WTC11 (cell line): ENCODE measurements around the gene GPRC5C. TPM values are rescaled to one million over a fixed set of nuclear protein-coding genes. Genes with fewer than 3 reads are reported as not detected.

Source experiments
- ATAC-seq: fragments of 200-7000 bp; cut with Tn5 transposase; 2 replicates; pipeline ENCODE4 v1.10.0; 2021; ENCODE audit warnings: mild to moderate bottlenecking, moderate library complexity
- CTCF ChIA-PET: fragments of 300-600 bp; sonication (Branson Sonifier 250); formaldehyde crosslinking; loops from one replicate; lab custom pipeline; 2021; ENCODE audit warnings: antibody characterized with exemption; lab: Charles Lee
- POLR2A ChIA-PET: fragments of 350-600 bp; sonication (Branson Sonifier 250); formaldehyde crosslinking; loops from one replicate; lab custom pipeline; 2021; ENCODE audit warnings: antibody characterized with exemption; lab: Charles Lee
- DNase-seq: peaks from one replicate; pipeline ENCODE4 v3.0.0; 2021; ENCODE audit warnings: low spot score
- H3K27ac Mint-ChIP-seq: 2 replicates; pipeline ENCODE4 v1.8.0; 2021; ENCODE audit warnings: mixed read lengths
- H3K27me3 Mint-ChIP-seq: 2 replicates; pipeline ENCODE4 v1.8.0; 2021; ENCODE audit warnings: low read depth, mild to moderate bottlenecking, moderate library complexity, mixed read lengths
- H3K36me3 Mint-ChIP-seq: 2 replicates; pipeline ENCODE4 v1.8.0; 2021; ENCODE audit warnings: mixed read lengths
- H3K4me1 Mint-ChIP-seq: 2 replicates; pipeline ENCODE4 v1.8.0; 2022; ENCODE audit warnings: mixed read lengths
- H3K4me3 Mint-ChIP-seq: 2 replicates; pipeline ENCODE4 v1.8.0; 2021; ENCODE audit warnings: mild to moderate bottlenecking, moderate library complexity, mixed read lengths
- H3K9me3 Mint-ChIP-seq: 2 replicates; pipeline ENCODE4 v1.8.0; 2021; ENCODE audit warnings: mixed read lengths
- ATF1 ChIP-seq: sonication (generic); formaldehyde crosslinking; IDR thresholded peaks from 2 replicates; pipeline ENCODE4 v1.8.1; 2023; ENCODE audit warnings: mild to moderate bottlenecking, moderate library complexity, missing genetic modification reagents
- CREB1 ChIP-seq: sonication (generic); formaldehyde crosslinking; IDR thresholded peaks from 2 replicates; pipeline ENCODE4 v1.8.0; 2023; ENCODE audit warnings: mild to moderate bottlenecking, missing genetic modification reagents
- ETV6 ChIP-seq: sonication (generic); formaldehyde crosslinking; IDR thresholded peaks from 2 replicates; pipeline ENCODE4 v1.8.1; 2022; ENCODE audit warnings: mild to moderate bottlenecking, missing genetic modification reagents
- FOXJ3 ChIP-seq: sonication (generic); formaldehyde crosslinking; IDR thresholded peaks from 2 replicates; pipeline ENCODE4 v1.9.0; 2021; ENCODE audit warnings: missing genetic modification reagents, mild to moderate bottlenecking, borderline replicate concordance
- GRHL2 ChIP-seq: fragments of 250-450 bp; sonication (Bioruptor Pico); IDR thresholded peaks from 2 replicates; pipeline ENCODE4 v1.8.0; 2022; ENCODE audit warnings: mild to moderate bottlenecking, moderate library complexity; ENCODE audit not compliant: insufficient replicate concordance, severe bottlenecking
- IRF2 ChIP-seq: sonication (generic); formaldehyde crosslinking; IDR thresholded peaks from 2 replicates; pipeline ENCODE4 v1.8.0; 2022; ENCODE audit warnings: low read depth, missing genetic modification reagents, borderline replicate concordance
- JAZF1 ChIP-seq: fragments of 250-450 bp; sonication (Bioruptor Pico); IDR thresholded peaks from 2 replicates; pipeline ENCODE4 v1.9.0; 2021; ENCODE audit warnings: moderate library complexity, mild to moderate bottlenecking, inconsistent platforms
- NFATC4 ChIP-seq: fragments of 250-450 bp; sonication (Bioruptor Pico); IDR thresholded peaks from 2 replicates; pipeline ENCODE4 v1.9.0; 2021; ENCODE audit warnings: mild to moderate bottlenecking
- OVOL2 ChIP-seq: fragments of 250-450 bp; sonication (Bioruptor Pico); IDR thresholded peaks from 2 replicates; pipeline ENCODE4 v1.9.0; 2021; ENCODE audit warnings: mild to moderate bottlenecking, borderline replicate concordance
- SMAD3 ChIP-seq: sonication (generic); formaldehyde crosslinking; IDR thresholded peaks from 2 replicates; pipeline ENCODE4 v1.8.0; 2022; ENCODE audit warnings: missing genetic modification reagents, mild to moderate bottlenecking, borderline replicate concordance
- ZNF121 ChIP-seq: sonication (generic); formaldehyde crosslinking; IDR thresholded peaks from 2 replicates; pipeline ENCODE4 v1.8.0; 2023; ENCODE audit warnings: missing genetic modification reagents
- ZNF138 ChIP-seq: sonication (generic); formaldehyde crosslinking; conservative IDR thresholded peaks from 2 replicates; pipeline ENCODE4 v1.8.1; 2022; ENCODE audit warnings: mild to moderate bottlenecking, moderate library complexity, missing genetic modification reagents
- ZNF219 ChIP-seq: sonication (generic); formaldehyde crosslinking; IDR thresholded peaks from 2 replicates; pipeline ENCODE4 v1.8.0; 2023; ENCODE audit warnings: missing genetic modification reagents, mild to moderate bottlenecking, borderline replicate concordance
- ZNF263 ChIP-seq: sonication (generic); formaldehyde crosslinking; IDR thresholded peaks from 2 replicates; pipeline ENCODE4 v1.8.1; 2022; ENCODE audit warnings: low read depth, mild to moderate bottlenecking, moderate library complexity, missing genetic modification reagents
- ZNF416 ChIP-seq: fragments of 250-450 bp; sonication (Bioruptor Pico); IDR thresholded peaks from 2 replicates; pipeline ENCODE4 v1.9.0; 2021; ENCODE audit warnings: mild to moderate bottlenecking, inconsistent platforms
- total RNA-seq: library from RNA; stranded (reverse); gene quantifications from 3 replicates; pipeline ENCODE4 v1.2.3, GENCODE V29; 2021
- TF ChIP-seq, protein P1 (sequence below): fragments of 250-450 bp; sonication (Bioruptor Pico); IDR thresholded peaks from 2 replicates; pipeline ENCODE4 v1.9.0; 2021; ENCODE audit warnings: moderate library complexity, mild to moderate bottlenecking, inconsistent platforms, borderline replicate concordance
- TF ChIP-seq, protein P2 (sequence below): sonication (generic); formaldehyde crosslinking; IDR thresholded peaks from 2 replicates; pipeline ENCODE4 v1.8.0; 2022; ENCODE audit warnings: mild to moderate bottlenecking, missing genetic modification reagents
- TF ChIP-seq, protein P3 (sequence below): sonication (generic); formaldehyde crosslinking; IDR thresholded peaks from 2 replicates; pipeline ENCODE4 v1.8.0; 2022; ENCODE audit warnings: mild to moderate bottlenecking, missing genetic modification reagents
- TF ChIP-seq, protein P4 (sequence below): fragments of 250-450 bp; sonication (Bioruptor Pico); IDR thresholded peaks from 2 replicates; pipeline ENCODE4 v1.9.0; 2021; ENCODE audit warnings: mild to moderate bottlenecking
- TF ChIP-seq, protein P5 (sequence below): sonication (generic); formaldehyde crosslinking; IDR thresholded peaks from 2 replicates; pipeline ENCODE4 v1.8.1; 2022; ENCODE audit warnings: mild to moderate bottlenecking, moderate library complexity, missing genetic modification reagents
- TF ChIP-seq, protein P6 (sequence below): sonication (generic); formaldehyde crosslinking; conservative IDR thresholded peaks from 2 replicates; pipeline ENCODE4 v1.8.1; 2022; ENCODE audit warnings: mild to moderate bottlenecking, missing genetic modification reagents
- TF ChIP-seq, protein P7 (sequence below): sonication (generic); formaldehyde crosslinking; IDR thresholded peaks from 2 replicates; pipeline ENCODE4 v1.8.1; 2023; ENCODE audit warnings: mild to moderate bottlenecking, missing genetic modification reagents, borderline replicate concordance

Gene GPRC5C
- total RNA-seq, 1 experiment from 2014 or later: 19.6 TPM

DNA sequence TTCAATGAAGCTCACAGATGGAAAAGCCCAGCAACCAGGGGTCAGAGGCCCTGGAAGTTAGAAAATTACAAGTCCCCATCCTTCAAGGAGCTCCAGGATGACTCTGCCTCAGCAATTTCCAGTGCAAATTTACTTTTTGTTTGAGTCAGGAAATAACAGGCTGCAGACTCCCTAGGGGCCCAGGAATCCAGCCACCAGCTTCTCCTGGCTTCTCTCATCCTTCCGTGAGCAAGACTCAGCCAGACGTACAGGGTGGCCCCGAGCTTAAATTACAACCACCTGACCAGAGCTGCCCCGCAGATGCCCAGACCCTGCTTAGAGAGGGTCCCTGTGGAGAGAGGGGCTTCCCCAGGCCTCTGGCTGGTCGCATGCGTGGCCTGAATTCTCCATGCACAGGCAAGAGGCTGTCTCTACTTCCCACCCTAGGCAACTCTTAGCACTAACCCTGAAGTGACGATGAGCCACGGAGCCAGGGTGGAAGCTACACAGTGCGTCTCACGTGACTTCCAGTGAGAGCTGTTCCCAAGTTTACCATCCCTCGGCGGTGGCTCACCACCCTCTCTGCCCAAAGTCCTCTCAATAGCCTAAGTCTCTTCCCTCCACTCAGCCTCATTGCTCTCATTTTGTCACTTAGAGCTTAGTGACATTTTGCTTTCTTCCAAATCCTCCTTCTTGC, 37.5 kb upstream of the GPRC5C start:
- ChIA-PET POLR2A (no interaction called here), CTCF (interaction anchor here (0.7 to 5.9 kb wide), 7 partner anchors 14 to 60 kb away, joined by 4 to 48 read pairs (median 5); partner anchors contain the start of gene BTBD17)
- Mint-ChIP-seq H3K4me3 (no peak overlapping the region), H3K9me3 (no peaks in the 10 kb centered on the region), H3K27ac (no peak overlapping the region), H3K36me3 (no peaks in the 10 kb centered on the region), H3K4me1 (peaks cover 6% of the 10 kb centered on the region; the same call in 1 of the 2 replicates), H3K27me3 (no peaks in the 10 kb centered on the region)
- TF ChIP-seq ZNF263 (CRISPR knock-in tag) (no peak), FOXJ3 (CRISPR knock-in tag) (no peak), SMAD3 (CRISPR knock-in tag) (no peak), IRF2 (CRISPR knock-in tag) (no peak), GRHL2 (CRISPR knock-in tag) (no peak), CREB1 (CRISPR knock-in tag) (no peak), ZNF219 (CRISPR knock-in tag) (no peak), ZNF138 (CRISPR knock-in tag) (no peak)
- TF ChIP-seq, protein P1, sequence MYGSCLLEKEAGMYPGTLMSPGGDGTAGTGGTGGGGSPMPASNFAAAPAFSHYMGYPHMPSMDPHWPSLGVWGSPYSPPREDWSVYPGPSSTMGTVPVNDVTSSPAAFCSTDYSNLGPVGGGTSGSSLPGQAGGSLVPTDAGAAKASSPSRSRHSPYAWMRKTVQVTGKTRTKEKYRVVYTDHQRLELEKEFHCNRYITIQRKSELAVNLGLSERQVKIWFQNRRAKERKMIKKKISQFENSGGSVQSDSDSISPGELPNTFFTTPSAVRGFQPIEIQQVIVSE (CRISPR knock-in tag): no peak
- TF ChIP-seq, protein P2, sequence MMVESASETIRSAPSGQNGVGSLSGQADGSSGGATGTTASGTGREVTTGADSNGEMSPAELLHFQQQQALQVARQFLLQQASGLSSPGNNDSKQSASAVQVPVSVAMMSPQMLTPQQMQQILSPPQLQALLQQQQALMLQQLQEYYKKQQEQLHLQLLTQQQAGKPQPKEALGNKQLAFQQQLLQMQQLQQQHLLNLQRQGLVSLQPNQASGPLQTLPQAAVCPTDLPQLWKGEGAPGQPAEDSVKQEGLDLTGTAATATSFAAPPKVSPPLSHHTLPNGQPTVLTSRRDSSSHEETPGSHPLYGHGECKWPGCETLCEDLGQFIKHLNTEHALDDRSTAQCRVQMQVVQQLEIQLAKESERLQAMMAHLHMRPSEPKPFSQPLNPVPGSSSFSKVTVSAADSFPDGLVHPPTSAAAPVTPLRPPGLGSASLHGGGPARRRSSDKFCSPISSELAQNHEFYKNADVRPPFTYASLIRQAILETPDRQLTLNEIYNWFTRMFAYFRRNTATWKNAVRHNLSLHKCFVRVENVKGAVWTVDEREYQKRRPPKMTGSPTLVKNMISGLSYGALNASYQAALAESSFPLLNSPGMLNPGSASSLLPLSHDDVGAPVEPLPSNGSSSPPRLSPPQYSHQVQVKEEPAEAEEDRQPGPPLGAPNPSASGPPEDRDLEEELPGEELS (CRISPR knock-in tag): no peak
- TF ChIP-seq, protein P3, sequence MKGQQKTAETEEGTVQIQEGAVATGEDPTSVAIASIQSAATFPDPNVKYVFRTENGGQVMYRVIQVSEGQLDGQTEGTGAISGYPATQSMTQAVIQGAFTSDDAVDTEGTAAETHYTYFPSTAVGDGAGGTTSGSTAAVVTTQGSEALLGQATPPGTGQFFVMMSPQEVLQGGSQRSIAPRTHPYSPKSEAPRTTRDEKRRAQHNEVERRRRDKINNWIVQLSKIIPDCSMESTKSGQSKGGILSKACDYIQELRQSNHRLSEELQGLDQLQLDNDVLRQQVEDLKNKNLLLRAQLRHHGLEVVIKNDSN: no peak
- TF ChIP-seq, protein P4, sequence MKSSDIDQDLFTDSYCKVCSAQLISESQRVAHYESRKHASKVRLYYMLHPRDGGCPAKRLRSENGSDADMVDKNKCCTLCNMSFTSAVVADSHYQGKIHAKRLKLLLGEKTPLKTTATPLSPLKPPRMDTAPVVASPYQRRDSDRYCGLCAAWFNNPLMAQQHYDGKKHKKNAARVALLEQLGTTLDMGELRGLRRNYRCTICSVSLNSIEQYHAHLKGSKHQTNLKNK (CRISPR knock-in tag): no peak
- TF ChIP-seq, protein P5, sequence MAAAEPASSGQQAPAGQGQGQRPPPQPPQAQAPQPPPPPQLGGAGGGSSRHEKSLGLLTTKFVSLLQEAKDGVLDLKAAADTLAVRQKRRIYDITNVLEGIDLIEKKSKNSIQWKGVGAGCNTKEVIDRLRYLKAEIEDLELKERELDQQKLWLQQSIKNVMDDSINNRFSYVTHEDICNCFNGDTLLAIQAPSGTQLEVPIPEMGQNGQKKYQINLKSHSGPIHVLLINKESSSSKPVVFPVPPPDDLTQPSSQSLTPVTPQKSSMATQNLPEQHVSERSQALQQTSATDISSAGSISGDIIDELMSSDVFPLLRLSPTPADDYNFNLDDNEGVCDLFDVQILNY (CRISPR knock-in tag): no peak
- DNase-seq (no peak), ATAC-seq (no peak)

DNA sequence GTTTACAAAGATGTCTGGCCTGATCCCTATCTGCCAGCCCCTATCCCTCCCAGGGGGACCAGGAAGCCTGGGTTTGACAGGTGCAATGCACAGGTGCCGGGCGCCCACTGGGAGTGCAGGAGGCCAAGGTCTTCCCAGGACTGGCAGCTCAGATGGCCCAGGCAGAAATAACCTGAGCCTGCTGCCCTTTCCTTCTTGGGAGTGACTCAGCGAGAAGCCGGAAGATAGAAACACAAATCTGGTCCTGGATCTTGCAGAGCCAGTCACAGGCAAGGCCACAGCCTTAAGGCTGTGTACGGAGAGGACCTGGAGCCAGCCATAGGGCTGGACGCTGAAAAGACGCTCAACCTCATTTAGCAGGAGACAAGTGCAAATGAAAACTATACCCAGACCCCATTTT, 36.9 kb upstream of the GPRC5C start:
- CTCF ChIA-PET: interaction anchor here (0.7 to 5.9 kb wide), 5 partner anchors 15 to 59 kb away, joined by 4 to 48 read pairs (median 5); partner anchors contain the start of gene BTBD17
- H3K36me3 Mint-ChIP-seq: no peaks in the 10 kb centered on the region
- TF ChIP-seq, protein P6, sequence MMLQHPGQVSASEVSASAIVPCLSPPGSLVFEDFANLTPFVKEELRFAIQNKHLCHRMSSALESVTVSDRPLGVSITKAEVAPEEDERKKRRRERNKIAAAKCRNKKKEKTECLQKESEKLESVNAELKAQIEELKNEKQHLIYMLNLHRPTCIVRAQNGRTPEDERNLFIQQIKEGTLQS: no peak
- TF ChIP-seq OVOL2 (CRISPR knock-in tag) (no peak), GRHL2 (CRISPR knock-in tag) (no peak), ZNF219 (CRISPR knock-in tag) (no peak), ETV6 (CRISPR knock-in tag) (no peak), ZNF416 (CRISPR knock-in tag) (no peak), NFATC4 (CRISPR knock-in tag) (no peak), JAZF1 (CRISPR knock-in tag) (no peak), ZNF121 (CRISPR knock-in tag) (no peak), ATF1 (CRISPR knock-in tag) (no peak)
- TF ChIP-seq, protein P7, sequence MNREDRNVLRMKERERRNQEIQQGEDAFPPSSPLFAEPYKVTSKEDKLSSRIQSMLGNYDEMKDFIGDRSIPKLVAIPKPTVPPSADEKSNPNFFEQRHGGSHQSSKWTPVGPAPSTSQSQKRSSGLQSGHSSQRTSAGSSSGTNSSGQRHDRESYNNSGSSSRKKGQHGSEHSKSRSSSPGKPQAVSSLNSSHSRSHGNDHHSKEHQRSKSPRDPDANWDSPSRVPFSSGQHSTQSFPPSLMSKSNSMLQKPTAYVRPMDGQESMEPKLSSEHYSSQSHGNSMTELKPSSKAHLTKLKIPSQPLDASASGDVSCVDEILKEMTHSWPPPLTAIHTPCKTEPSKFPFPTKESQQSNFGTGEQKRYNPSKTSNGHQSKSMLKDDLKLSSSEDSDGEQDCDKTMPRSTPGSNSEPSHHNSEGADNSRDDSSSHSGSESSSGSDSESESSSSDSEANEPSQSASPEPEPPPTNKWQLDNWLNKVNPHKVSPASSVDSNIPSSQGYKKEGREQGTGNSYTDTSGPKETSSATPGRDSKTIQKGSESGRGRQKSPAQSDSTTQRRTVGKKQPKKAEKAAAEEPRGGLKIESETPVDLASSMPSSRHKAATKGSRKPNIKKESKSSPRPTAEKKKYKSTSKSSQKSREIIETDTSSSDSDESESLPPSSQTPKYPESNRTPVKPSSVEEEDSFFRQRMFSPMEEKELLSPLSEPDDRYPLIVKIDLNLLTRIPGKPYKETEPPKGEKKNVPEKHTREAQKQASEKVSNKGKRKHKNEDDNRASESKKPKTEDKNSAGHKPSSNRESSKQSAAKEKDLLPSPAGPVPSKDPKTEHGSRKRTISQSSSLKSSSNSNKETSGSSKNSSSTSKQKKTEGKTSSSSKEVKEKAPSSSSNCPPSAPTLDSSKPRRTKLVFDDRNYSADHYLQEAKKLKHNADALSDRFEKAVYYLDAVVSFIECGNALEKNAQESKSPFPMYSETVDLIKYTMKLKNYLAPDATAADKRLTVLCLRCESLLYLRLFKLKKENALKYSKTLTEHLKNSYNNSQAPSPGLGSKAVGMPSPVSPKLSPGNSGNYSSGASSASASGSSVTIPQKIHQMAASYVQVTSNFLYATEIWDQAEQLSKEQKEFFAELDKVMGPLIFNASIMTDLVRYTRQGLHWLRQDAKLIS (CRISPR knock-in tag): no peak
- TF ChIP-seq, protein P4 (CRISPR knock-in tag): no peak
- TF ChIP-seq, all 79 proteins: peak for 0
- Mint-ChIP-seq H3K27ac (no peak overlapping the region), H3K4me3 (no peak overlapping the region), H3K27me3 (no peaks in the 10 kb centered on the region), H3K4me1 (peaks cover 6% of the 10 kb centered on the region; the same call in 1 of the 2 replicates), H3K9me3 (no peaks in the 10 kb centered on the region)
- no peak for DNase-seq
- POLR2A ChIA-PET: no interaction called here
- ATAC-seq: no peak
